OCI-LY1 (cell line): Measurements from ENCODE around the gene KPTN.

Experiments used
- H2AFZ ChIP-seq: fragments of 200-600 bp; sonication (generic), shearing (Covaris generic); 2 replicates; pipeline ENCODE4 v1.6.0; 2014; ENCODE audit warnings: antibody characterized with exemption, mild to moderate bottlenecking, low read length
- H3F3A ChIP-seq: fragments of 200-600 bp; sonication (generic), shearing (Covaris generic); 2 replicates; pipeline ENCODE4 v1.6.0; 2014; ENCODE audit warnings: mild to moderate bottlenecking, antibody characterized with exemption, low read length, moderate library complexity; ENCODE audit not compliant: insufficient read depth
- H3K27ac ChIP-seq: fragments of 200-600 bp; sonication (generic); 2 replicates; pipeline ENCODE4 v1.5.1; 2014; ENCODE audit warnings: low read length, mixed run types, mild to moderate bottlenecking, low read depth; ENCODE audit not compliant: poor library complexity, severe bottlenecking
- H3K27me3 ChIP-seq: fragments of 200-600 bp; sonication (generic); 2 replicates; pipeline ENCODE4 v1.6.0; 2014; ENCODE audit warnings: antibody characterized with exemption, mild to moderate bottlenecking, low read length, moderate library complexity; ENCODE audit not compliant: insufficient read depth
- H3K36me3 ChIP-seq: fragments of 200-600 bp; sonication (generic); 2 replicates; pipeline ENCODE4 v1.6.1; 2014; ENCODE audit warnings: mild to moderate bottlenecking, antibody characterized with exemption, low read length, moderate library complexity, mixed read lengths; ENCODE audit not compliant: insufficient read depth
- H3K4me1 ChIP-seq: fragments of 200-600 bp; sonication (generic); 2 replicates; pipeline ENCODE4 v1.5.1; 2014; ENCODE audit warnings: mild to moderate bottlenecking, low read length, moderate library complexity; ENCODE audit not compliant: insufficient read depth, severe bottlenecking
- H3K4me2 ChIP-seq: fragments of 200-600 bp; sonication (generic), shearing (Covaris generic); 2 replicates; pipeline ENCODE4 v1.6.1; 2014; ENCODE audit warnings: low read length
- H3K4me3 ChIP-seq: fragments of 200-600 bp; sonication (generic); 2 replicates; pipeline ENCODE4 v1.5.1; 2014; ENCODE audit warnings: low read length, low read depth, mild to moderate bottlenecking, mixed read lengths; ENCODE audit not compliant: poor library complexity, severe bottlenecking
- H3K79me2 ChIP-seq: fragments of 200-600 bp; shearing (Covaris generic); 2 replicates; pipeline ENCODE4 v1.6.1; 2016; ENCODE audit warnings: mixed run types, low read length, mixed read lengths; ENCODE audit not compliant: insufficient read depth
- H3K9ac ChIP-seq: fragments of 200-600 bp; sonication (generic), shearing (Covaris generic); 2 replicates; pipeline ENCODE4 v1.6.1; 2014; ENCODE audit warnings: mild to moderate bottlenecking, low read length, mixed read lengths
- H3K9me2 ChIP-seq: fragments of 200-600 bp; sonication (generic), shearing (Covaris generic); 2 replicates; pipeline ENCODE4 v1.6.1; 2014; ENCODE audit warnings: low read depth, mild to moderate bottlenecking, low read length, mixed read lengths
- H3K9me3 ChIP-seq: fragments of 200-600 bp; shearing (Covaris generic); 2 replicates; pipeline ENCODE4 v1.6.1; 2014; ENCODE audit warnings: low read length, mixed read lengths
- H4K20me1 ChIP-seq: fragments of 200-600 bp; sonication (generic), shearing (Covaris generic); 2 replicates; pipeline ENCODE4 v1.6.0; 2016; ENCODE audit warnings: mild to moderate bottlenecking, low read length; ENCODE audit not compliant: insufficient read depth
- CTCF ChIP-seq: fragments of 200-600 bp; sonication (generic), shearing (Covaris generic); IDR thresholded peaks from 2 replicates; pipeline ENCODE4 v1.5.1; 2017; ENCODE audit warnings: mild to moderate bottlenecking, antibody characterized with exemption, low read length, moderate library complexity, mixed read lengths
- EZH2 ChIP-seq: fragments of 200-600 bp; sonication (generic), shearing (Covaris generic); IDR thresholded peaks from 2 replicates; pipeline ENCODE4 v1.8.0; 2017; ENCODE audit warnings: borderline replicate concordance, mixed run types, mild to moderate bottlenecking, antibody characterized with exemption, low read length, moderate library complexity, mixed read lengths

KPTN gene

GRCh38 chr19:47499371-47499770, 15.4 kb upstream of the KPTN start:
- no peak overlapping the region for H2AFZ ChIP-seq
- no peaks in the 10 kb centered on the region for H3K27me3 ChIP-seq
- H3F3A ChIP-seq: no peaks in the 10 kb centered on the region
- no peak overlapping the region for H3K4me3 ChIP-seq
- no peaks in the 10 kb centered on the region for H3K79me2 ChIP-seq
- TF ChIP-seq CTCF: no peak
- TF ChIP-seq EZH2: no peak
- no peak overlapping the region for H3K9ac ChIP-seq
- no peak overlapping the region for H3K27ac ChIP-seq
- no peaks in the 10 kb centered on the region for H3K4me1 ChIP-seq
- H4K20me1 ChIP-seq: no peaks in the 10 kb centered on the region
- H3K4me2 ChIP-seq: no peak overlapping the region
- H3K36me3 ChIP-seq: peaks cover 42% of the 10 kb centered on the region; the same call in 1 of the 2 replicates
- H3K9me3 ChIP-seq: no peaks in the 10 kb centered on the region
- H3K9me2 ChIP-seq: no peaks in the 10 kb centered on the region

- H3K4me2 ChIP-seq: no peak overlapping the region
- no peaks in the 10 kb centered on the region for H3K9me3 ChIP-seq
- TF ChIP-seq CTCF (no peak), EZH2 (no peak)
- no peak overlapping the region for H2AFZ ChIP-seq
- no peaks in the 10 kb centered on the region for H3K79me2 ChIP-seq
- no peak overlapping the region for H3K9ac ChIP-seq
- no peaks in the 10 kb centered on the region for H3K4me1 ChIP-seq
- no peaks in the 10 kb centered on the region for H3K9me2 ChIP-seq
- H4K20me1 ChIP-seq: no peaks in the 10 kb centered on the region
- H3F3A ChIP-seq: no peaks in the 10 kb centered on the region
- H3K36me3 ChIP-seq: peaks cover 36% of the 10 kb centered on the region; the same call in 1 of the 2 replicates
- H3K4me3 ChIP-seq: no peak overlapping the region
- no peak overlapping the region for H3K27ac ChIP-seq
- H3K27me3 ChIP-seq: no peaks in the 10 kb centered on the region
Measured at GRCh38 chr19:47498561-47498960, 14.5 kb upstream of the KPTN start.

- Histone ChIP-seq H3K27me3 (no peaks in the 10 kb centered on the region), H4K20me1 (no peaks in the 10 kb centered on the region), H3K9ac (no peak overlapping the region), H3K79me2 (no peaks in the 10 kb centered on the region), H3K4me1 (no peaks in the 10 kb centered on the region), H3K36me3 (peaks cover 30% of the 10 kb centered on the region; the same call in 1 of the 2 replicates), H3F3A (no peaks in the 10 kb centered on the region), H3K4me2 (no peak overlapping the region), H3K9me3 (no peaks in the 10 kb centered on the region), H2AFZ (no peak overlapping the region), H3K4me3 (no peak overlapping the region), H3K27ac (no peak overlapping the region), H3K9me2 (no peaks in the 10 kb centered on the region)
- TF ChIP-seq CTCF (no peak), EZH2 (no peak)
Measured at GRCh38 chr19:47497821-47498520, 14.0 kb upstream of the KPTN start.
